ENCODE results near the gene CMIP. TPM values are rescaled to one million over a fixed set of nuclear protein-coding genes. Genes with fewer than 3 reads are reported as not detected.

The CMIP gene
- total RNA-seq, 1 experiment from 2014 or later, result 53.6 TPM

GRCh38 chr16:81745704-81746558 is 301.3 kb downstream of the CMIP start:
- H3K27ac Mint-ChIP-seq (ENCODE audit: low read depth, unreplicated experiment), result peak overlapping the region; percentile 82
- peak overlapping the region; percentile 67 for H3K4me3 Mint-ChIP-seq (ENCODE audit: unreplicated experiment)
- TF ChIP-seq, protein P1, sequence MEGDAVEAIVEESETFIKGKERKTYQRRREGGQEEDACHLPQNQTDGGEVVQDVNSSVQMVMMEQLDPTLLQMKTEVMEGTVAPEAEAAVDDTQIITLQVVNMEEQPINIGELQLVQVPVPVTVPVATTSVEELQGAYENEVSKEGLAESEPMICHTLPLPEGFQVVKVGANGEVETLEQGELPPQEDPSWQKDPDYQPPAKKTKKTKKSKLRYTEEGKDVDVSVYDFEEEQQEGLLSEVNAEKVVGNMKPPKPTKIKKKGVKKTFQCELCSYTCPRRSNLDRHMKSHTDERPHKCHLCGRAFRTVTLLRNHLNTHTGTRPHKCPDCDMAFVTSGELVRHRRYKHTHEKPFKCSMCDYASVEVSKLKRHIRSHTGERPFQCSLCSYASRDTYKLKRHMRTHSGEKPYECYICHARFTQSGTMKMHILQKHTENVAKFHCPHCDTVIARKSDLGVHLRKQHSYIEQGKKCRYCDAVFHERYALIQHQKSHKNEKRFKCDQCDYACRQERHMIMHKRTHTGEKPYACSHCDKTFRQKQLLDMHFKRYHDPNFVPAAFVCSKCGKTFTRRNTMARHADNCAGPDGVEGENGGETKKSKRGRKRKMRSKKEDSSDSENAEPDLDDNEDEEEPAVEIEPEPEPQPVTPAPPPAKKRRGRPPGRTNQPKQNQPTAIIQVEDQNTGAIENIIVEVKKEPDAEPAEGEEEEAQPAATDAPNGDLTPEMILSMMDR (IDR thresholded peaks at IDR 0.05; ENCODE audit: unreplicated experiment), result no peak
- no TSS peak for BruUV-seq (replicated peaks)
- DNase-seq (ENCODE audit: unreplicated experiment), result peak; percentile 55
- H3K27me3 Mint-ChIP-seq (ENCODE audit: insufficient read depth, unreplicated experiment), result no peaks in the 10 kb centered on the region
- no peaks in the 10 kb centered on the region for H3K4me1 Mint-ChIP-seq (ENCODE audit: insufficient read depth, unreplicated experiment)
- H3K36me3 Mint-ChIP-seq (ENCODE audit: insufficient read depth, unreplicated experiment), result no peaks in the 10 kb centered on the region
- intact Hi-C loops (cut with micrococcal nuclease), result no loop called here
- ChIA-PET POLR2A (no interaction called here), CTCF (no interaction called here)
- H3K9me3 Mint-ChIP-seq (ENCODE audit: unreplicated experiment), result no peaks in the 10 kb centered on the region

DNA sequence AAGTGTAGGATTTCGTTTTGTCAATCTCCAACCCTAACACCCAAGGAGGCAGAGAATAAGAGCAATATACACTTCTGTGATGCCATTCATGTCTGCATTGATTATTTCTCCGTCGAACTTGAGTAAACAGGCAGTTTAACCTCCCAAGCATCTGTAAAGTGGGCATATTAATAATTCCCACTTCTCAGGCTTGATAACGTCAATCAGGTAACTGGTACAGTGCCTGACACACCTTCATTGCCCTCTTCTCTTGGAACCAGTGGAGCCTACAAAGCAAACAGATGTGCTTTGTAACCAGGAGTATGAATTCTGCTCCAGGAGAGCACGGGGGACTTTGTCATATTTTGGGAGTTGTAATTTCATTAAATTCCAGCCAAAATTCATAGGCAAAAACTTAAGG is 302.0 kb downstream of the CMIP start:
- H3K27ac Mint-ChIP-seq (ENCODE audit: low read depth, unreplicated experiment), result peak overlapping the region; percentile 82
- H3K27me3 Mint-ChIP-seq (ENCODE audit: insufficient read depth, unreplicated experiment), result no peaks in the 10 kb centered on the region
- no peaks in the 10 kb centered on the region for H3K9me3 Mint-ChIP-seq (ENCODE audit: unreplicated experiment)
- BruUV-seq (replicated peaks), result no TSS peak
- intact Hi-C loops (cut with micrococcal nuclease), result no loop called here
- TF ChIP-seq, protein P1 (IDR thresholded peaks at IDR 0.05; ENCODE audit: unreplicated experiment), result no peak
- H3K4me1 Mint-ChIP-seq (ENCODE audit: insufficient read depth, unreplicated experiment), result no peaks in the 10 kb centered on the region
- H3K36me3 Mint-ChIP-seq (ENCODE audit: insufficient read depth, unreplicated experiment), result no peaks in the 10 kb centered on the region
- ChIA-PET CTCF (no interaction called here), POLR2A (no interaction called here)
- no peak for DNase-seq (ENCODE audit: unreplicated experiment)
- H3K4me3 Mint-ChIP-seq (ENCODE audit: unreplicated experiment), result peak overlapping the region; percentile 67

DNA sequence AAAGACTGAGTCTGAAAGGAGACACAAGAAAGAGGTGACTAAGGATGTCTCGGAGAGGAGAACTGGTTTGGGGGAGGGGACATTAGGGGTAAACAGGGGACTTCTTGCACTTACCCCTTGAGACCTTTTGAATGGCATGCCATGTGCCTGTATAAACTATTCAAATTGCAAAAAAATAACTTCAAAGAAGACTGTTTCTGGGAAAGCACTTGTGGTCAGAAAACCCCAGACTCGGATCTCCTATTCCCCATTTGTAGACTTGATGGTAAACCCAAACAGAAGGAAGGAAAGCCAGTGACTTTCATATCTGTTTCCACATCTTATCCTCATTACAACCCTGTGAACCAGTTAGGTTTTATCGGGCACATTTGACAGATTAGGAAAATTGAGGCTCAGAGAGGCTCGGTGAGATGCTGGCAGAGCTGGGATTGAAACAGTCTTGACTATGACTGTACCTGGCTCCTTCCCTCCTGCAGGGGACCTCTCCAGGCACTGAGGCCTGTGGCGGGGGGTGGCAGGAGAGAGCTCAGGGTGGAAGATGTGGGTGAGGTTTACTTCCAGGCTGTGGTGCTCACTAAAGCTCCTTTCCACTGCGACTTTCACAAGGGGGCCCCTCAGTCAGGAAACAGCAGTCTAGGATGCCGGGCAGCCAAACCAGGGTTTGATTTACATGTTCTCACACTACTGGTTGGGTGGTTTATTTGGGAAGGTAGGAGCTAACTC is 304.0 kb downstream of the CMIP start:
- no peak for DNase-seq (ENCODE audit: unreplicated experiment)
- ChIA-PET POLR2A (interaction anchor here (0.7 kb wide), 2 partner anchors 126 to 148 kb away, joined by 3 read pairs; no protein-coding TSS in a partner anchor), CTCF (interaction anchor here (0.7 to 1.4 kb wide), 2 partner anchors 8 to 11 kb away, joined by 3 to 10 read pairs; no protein-coding TSS in a partner anchor)
- TF ChIP-seq, protein P1 (IDR thresholded peaks at IDR 0.05; ENCODE audit: unreplicated experiment), result no peak
- Mint-ChIP-seq H3K27me3 (ENCODE audit: insufficient read depth, unreplicated experiment) (no peaks in the 10 kb centered on the region), H3K4me1 (ENCODE audit: insufficient read depth, unreplicated experiment) (no peaks in the 10 kb centered on the region), H3K36me3 (ENCODE audit: insufficient read depth, unreplicated experiment) (no peaks in the 10 kb centered on the region), H3K9me3 (ENCODE audit: unreplicated experiment) (no peaks in the 10 kb centered on the region), H3K27ac (ENCODE audit: low read depth, unreplicated experiment) (no peak overlapping the region), H3K4me3 (ENCODE audit: unreplicated experiment) (no peak overlapping the region)
- intact Hi-C loops (cut with micrococcal nuclease), result no loop called here
- no TSS peak for BruUV-seq (replicated peaks)

DNA sequence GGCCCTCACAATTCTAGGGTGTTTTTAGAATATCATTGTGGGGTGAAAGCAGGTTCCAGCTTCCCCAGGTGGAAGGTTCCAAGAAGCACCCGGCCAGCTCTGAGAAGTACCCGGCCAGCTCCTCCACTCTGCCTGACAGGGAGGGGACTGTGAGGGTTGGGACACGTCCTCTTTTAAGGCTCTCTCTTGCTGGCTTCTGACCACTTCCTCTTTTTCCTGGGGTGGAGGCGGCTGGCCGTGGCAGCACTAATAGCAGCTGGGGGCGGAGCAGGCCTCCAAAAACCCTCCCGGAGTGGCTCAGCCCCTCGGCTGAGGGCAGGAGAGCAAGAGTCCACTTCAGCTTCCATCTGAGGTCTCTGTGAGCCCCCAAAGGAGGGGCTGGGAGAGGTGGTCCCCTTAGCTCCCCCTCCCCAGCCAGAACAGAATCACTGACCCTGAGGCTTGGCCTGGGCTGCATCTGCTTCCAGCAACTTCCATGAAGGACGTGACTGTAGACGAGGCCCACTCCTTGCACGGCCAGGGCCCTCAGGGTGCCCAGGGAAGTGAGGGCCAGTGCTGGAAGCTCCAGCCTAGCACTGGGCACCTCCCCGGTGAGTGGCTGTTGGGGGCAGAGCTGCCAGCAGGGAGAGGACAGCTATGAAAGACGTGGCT is 307.7 kb downstream of the CMIP start:
- H3K9me3 Mint-ChIP-seq (ENCODE audit: unreplicated experiment), result no peaks in the 10 kb centered on the region
- ChIA-PET POLR2A (no interaction called here), CTCF (interaction anchor here (0.7 to 2.7 kb wide), 3 partner anchors 15 to 30 kb away, joined by 3 to 6 read pairs (median 6); no protein-coding TSS in a partner anchor)
- no peaks in the 10 kb centered on the region for H3K27me3 Mint-ChIP-seq (ENCODE audit: insufficient read depth, unreplicated experiment)
- BruUV-seq (replicated peaks), result no TSS peak
- no peak overlapping the region for H3K27ac Mint-ChIP-seq (ENCODE audit: low read depth, unreplicated experiment)
- DNase-seq (ENCODE audit: unreplicated experiment), result no peak
- no peaks in the 10 kb centered on the region for H3K36me3 Mint-ChIP-seq (ENCODE audit: insufficient read depth, unreplicated experiment)
- H3K4me1 Mint-ChIP-seq (ENCODE audit: insufficient read depth, unreplicated experiment), result no peaks in the 10 kb centered on the region
- no peak overlapping the region for H3K4me3 Mint-ChIP-seq (ENCODE audit: unreplicated experiment)
- intact Hi-C loops (cut with micrococcal nuclease), result no loop called here
- TF ChIP-seq, protein P1 (IDR thresholded peaks at IDR 0.05; ENCODE audit: unreplicated experiment), result no peak
